Astrocyte (in vitro differentiated cells and primary cell): ENCODE results near the gene GPATCH2.

ENCODE experiments used
- EZH2 ChIP-seq: IDR thresholded peaks from 2 replicates; pipeline ENCODE4 v1.6.1; 2012; ENCODE audit warnings: mild to moderate bottlenecking, low read length, inconsistent platforms; ENCODE audit not compliant: insufficient read depth
- TF ChIP-seq, protein P1 (sequence below): IDR thresholded peaks from 2 replicates; pipeline ENCODE4 v1.5.1; 2011; ENCODE audit warnings: low read depth, mild to moderate bottlenecking, inconsistent platforms, low read length, moderate library complexity; ENCODE audit not compliant: insufficient read depth

DNA sequence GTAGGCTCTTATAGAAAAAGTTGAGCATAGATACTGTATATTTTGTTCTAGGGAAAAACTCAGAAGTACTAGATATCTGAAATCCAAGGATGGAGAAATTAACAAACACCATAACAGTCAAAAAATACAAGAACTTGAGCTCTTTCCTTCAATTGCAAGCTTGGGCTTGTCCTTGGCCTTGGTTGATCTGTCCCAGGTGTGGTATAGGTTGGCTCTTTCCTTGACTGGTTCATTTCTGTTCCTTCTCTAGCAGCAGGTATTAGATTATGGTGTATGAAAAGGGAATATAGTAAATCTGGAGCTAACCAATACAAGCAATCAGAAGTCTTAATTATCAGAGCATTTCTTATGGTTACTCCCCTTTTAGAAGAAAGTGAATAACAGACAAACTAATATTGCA is 198.6 kb downstream of the GPATCH2 start:
- TF ChIP-seq, protein P1, sequence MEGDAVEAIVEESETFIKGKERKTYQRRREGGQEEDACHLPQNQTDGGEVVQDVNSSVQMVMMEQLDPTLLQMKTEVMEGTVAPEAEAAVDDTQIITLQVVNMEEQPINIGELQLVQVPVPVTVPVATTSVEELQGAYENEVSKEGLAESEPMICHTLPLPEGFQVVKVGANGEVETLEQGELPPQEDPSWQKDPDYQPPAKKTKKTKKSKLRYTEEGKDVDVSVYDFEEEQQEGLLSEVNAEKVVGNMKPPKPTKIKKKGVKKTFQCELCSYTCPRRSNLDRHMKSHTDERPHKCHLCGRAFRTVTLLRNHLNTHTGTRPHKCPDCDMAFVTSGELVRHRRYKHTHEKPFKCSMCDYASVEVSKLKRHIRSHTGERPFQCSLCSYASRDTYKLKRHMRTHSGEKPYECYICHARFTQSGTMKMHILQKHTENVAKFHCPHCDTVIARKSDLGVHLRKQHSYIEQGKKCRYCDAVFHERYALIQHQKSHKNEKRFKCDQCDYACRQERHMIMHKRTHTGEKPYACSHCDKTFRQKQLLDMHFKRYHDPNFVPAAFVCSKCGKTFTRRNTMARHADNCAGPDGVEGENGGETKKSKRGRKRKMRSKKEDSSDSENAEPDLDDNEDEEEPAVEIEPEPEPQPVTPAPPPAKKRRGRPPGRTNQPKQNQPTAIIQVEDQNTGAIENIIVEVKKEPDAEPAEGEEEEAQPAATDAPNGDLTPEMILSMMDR = no peak
- no peak for TF ChIP-seq EZH2
